Measurements from ENCODE around the gene CBX3. TPM values are rescaled to one million over a fixed set of nuclear protein-coding genes. Genes with fewer than 3 reads are reported as not detected.
"Not testable (repeated sequence)": the region's sequence is repeated elsewhere in the genome, so short reads cannot be mapped to it uniquely, and the experiment has no call there.

The CBX3 gene
- total RNA-seq (ENCODE audit: low replicate concordance), result 108 and 188 TPM in 2 replicates
- long read RNA-seq, transcript CBX3-201 (6 exons, 2,128 nt), result minor isoform, 6 of 107 reads
- long read RNA-seq, transcript CBX3-202 (6 exons, 1,857 nt), result major isoform, 80 of 107 reads
- long read RNA-seq, partial matches to known transcripts, result 7 of 107 reads
- long read RNA-seq, other reads (novel, unspliced or antisense), result 9 of 107 reads

DNA sequence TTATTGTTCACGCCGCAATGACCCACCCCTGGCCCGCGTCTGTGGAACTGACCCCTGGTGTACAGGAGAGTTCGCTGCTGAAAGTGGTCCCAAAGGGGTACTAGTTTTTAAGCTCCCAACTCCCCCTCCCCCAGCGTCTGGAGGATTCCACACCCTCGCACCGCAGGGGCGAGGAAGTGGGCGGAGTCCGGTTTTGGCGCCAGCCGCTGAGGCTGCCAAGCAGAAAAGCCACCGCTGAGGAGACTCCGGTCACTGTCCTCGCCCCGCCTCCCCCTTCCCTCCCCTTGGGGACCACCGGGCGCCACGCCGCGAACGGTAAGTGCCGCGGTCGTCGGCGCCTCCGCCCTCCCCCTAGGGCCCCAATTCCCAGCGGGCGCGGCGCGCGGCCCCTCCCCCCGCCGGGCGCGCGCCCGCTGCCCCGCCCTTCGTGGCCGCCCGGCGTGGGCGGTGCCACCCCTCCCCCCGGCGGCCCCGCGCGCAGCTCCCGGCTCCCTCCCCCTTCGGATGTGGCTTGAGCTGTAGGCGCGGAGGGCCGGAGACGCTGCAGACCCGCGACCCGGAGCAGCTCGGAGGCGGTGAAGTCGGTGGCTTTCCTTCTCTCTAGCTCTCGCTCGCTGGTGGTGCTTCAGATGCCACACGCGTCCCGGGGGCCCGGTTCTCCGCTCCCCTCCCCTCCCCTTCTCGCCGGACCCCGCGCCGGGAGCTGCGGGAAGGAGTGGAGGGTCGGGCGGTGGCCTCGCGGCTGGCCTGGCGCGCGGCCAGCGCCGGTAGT lies at the start of gene CBX3:
Gene CBX3 (plus strand): TSS at position 499 of the 772 bp plus-strand sequence. CDS start 1,254 bp downstream, outside the sequence.
- H3K27ac Mint-ChIP-seq, result peak within 1 kb of the TSS; percentile 100
- peaks cover 7% of the 10 kb centered on the region for H3K27me3 Mint-ChIP-seq
- H3K36me3 Mint-ChIP-seq, result peaks cover 58% of the 10 kb centered on the region
- peaks cover 30% of the 10 kb centered on the region for H3K4me1 Mint-ChIP-seq (ENCODE audit: unreplicated experiment)
- H3K4me3 Mint-ChIP-seq, result peak within 1 kb of the TSS; percentile 97
- no peaks in the 10 kb centered on the region for H3K9me3 Mint-ChIP-seq
- DNase-seq (ENCODE audit: extremely low spot score, unreplicated experiment), result peak; percentile 92
- TF ChIP-seq, protein P1, sequence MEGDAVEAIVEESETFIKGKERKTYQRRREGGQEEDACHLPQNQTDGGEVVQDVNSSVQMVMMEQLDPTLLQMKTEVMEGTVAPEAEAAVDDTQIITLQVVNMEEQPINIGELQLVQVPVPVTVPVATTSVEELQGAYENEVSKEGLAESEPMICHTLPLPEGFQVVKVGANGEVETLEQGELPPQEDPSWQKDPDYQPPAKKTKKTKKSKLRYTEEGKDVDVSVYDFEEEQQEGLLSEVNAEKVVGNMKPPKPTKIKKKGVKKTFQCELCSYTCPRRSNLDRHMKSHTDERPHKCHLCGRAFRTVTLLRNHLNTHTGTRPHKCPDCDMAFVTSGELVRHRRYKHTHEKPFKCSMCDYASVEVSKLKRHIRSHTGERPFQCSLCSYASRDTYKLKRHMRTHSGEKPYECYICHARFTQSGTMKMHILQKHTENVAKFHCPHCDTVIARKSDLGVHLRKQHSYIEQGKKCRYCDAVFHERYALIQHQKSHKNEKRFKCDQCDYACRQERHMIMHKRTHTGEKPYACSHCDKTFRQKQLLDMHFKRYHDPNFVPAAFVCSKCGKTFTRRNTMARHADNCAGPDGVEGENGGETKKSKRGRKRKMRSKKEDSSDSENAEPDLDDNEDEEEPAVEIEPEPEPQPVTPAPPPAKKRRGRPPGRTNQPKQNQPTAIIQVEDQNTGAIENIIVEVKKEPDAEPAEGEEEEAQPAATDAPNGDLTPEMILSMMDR (conservative IDR thresholded peaks at IDR 0.05), result no peak

DNA sequence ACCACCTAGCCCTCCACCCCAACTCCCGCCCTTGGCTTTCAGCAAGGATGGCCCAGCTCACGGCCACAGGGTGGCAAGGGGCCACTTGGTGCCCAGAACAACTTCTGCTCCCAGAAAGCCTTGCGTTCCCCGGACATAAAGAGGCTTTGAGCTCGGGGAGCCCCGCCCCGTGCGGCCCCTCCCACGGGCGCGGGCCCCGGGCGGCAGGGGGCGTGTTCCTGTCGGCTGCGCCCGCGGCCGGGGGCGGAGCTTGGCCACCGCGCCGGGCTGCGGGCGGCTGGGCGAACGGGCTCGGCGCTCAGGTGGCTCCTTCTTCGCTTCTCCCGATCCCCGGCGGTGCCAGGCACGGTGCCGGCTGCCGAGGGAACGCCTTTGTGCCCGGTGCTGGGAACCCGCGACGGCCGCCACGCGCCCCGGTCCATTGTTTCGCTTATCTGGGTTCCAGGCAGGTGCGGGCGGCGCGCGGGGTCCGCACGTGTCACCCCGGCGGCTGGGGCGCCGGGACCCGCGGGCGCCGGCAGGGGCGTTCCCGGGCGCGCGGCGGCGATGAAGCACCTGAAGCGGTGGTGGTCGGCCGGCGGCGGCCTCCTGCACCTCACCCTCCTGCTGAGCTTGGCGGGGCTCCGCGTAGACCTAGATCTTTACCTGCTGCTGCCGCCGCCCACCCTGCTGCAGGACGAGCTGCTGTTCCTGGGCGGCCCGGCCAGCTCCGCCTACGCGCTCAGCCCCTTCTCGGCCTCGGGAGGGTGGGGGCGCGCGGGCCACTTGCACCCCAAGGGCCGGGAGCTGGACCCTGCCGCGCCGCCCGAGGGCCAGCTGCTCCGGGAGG lies 49.4 kb upstream of the CBX3 start, which contains the start of gene NFE2L3:
Gene NFE2L3 (plus strand): TSS at position 246 of the 829 bp plus-strand sequence. CDS start 301 bp downstream, at position 547.
- DNase-seq (ENCODE audit: extremely low spot score, unreplicated experiment), result peak; percentile 78

DNA sequence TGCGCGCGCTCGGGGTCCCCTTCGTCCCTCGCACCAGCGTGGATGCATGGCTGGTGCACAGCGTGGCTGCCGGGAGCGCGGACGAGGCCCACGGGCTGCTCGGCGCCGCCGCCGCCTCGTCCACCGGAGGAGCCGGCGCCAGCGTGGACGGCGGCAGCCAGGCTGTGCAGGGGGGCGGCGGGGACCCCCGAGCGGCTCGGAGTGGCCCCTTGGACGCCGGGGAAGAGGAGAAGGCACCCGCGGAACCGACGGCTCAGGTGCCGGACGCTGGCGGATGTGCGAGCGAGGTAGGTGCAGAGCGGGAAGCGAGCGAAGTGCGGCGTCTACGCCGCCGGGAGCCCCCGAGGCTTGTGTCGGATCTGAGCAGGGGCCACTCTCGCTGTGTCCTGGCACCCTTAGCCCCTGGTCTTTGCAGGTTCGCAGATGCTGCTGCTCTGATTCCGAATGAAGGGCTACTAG lies 48.7 kb upstream of the CBX3 start:
- H3K4me3 Mint-ChIP-seq, result peak overlapping the region; percentile 87
- not testable (repeated sequence) for H3K36me3 Mint-ChIP-seq; H3K9me3 Mint-ChIP-seq; DNase-seq (ENCODE audit: extremely low spot score, unreplicated experiment)
- H3K4me1 Mint-ChIP-seq (ENCODE audit: unreplicated experiment), result peaks cover 17% of the 10 kb centered on the region
- peak overlapping the region; percentile 71 for H3K27ac Mint-ChIP-seq
- peaks cover 59% of the 10 kb centered on the region for H3K27me3 Mint-ChIP-seq

More for the DNA sequence above, 49.4 kb upstream of the CBX3 start, which contains the start of gene NFE2L3:
- peak within 1 kb of the TSS; percentile 71 for H3K27ac Mint-ChIP-seq
- peaks cover 17% of the 10 kb centered on the region for H3K4me1 Mint-ChIP-seq (ENCODE audit: unreplicated experiment)
- TF ChIP-seq, protein P1 (conservative IDR thresholded peaks at IDR 0.05), result peak; percentile 32
- no peaks in the 10 kb centered on the region for H3K9me3 Mint-ChIP-seq
- peak within 1 kb of the TSS; percentile 87 for H3K4me3 Mint-ChIP-seq
- H3K36me3 Mint-ChIP-seq, result no peaks in the 10 kb centered on the region
- H3K27me3 Mint-ChIP-seq, result peaks cover 59% of the 10 kb centered on the region

DNA sequence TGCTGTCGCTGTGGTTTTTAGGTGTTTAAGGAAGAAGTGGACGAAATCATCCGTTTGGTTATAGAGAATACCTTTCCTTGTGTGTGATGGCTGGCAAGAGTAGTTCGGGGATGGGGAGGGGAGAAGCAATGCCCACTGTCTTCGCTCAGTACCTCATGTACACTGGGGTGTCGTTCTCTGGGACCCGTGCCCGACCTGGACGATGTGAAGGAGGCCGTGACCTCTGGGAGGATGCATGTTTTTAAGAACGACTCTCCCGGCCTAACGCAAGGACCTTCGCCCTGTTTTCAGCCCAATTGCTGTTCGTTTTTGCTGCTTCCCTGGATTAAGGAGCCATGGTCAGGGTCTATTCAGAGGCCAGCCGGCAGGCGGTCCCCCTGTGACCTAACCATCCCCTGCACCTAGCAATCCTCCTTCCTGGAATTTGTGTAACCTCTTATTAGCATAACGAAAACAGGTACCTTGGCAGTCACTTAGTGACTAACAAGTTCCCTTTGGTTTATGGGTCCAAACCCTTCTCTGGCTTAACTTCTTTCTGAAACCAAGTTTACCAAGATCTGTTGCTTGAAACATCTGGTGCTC lies 48.2 kb upstream of the CBX3 start:
- H3K9me3 Mint-ChIP-seq, result no peaks in the 10 kb centered on the region
- H3K4me3 Mint-ChIP-seq, result peak overlapping the region; percentile 87
- H3K27me3 Mint-ChIP-seq, result peaks cover 63% of the 10 kb centered on the region
- H3K4me1 Mint-ChIP-seq (ENCODE audit: unreplicated experiment), result peaks cover 17% of the 10 kb centered on the region
- TF ChIP-seq, protein P1 (conservative IDR thresholded peaks at IDR 0.05), result no peak
- no peaks in the 10 kb centered on the region for H3K36me3 Mint-ChIP-seq
- H3K27ac Mint-ChIP-seq, result peak overlapping the region; percentile 71
- no peak for DNase-seq (ENCODE audit: extremely low spot score, unreplicated experiment)

DNA sequence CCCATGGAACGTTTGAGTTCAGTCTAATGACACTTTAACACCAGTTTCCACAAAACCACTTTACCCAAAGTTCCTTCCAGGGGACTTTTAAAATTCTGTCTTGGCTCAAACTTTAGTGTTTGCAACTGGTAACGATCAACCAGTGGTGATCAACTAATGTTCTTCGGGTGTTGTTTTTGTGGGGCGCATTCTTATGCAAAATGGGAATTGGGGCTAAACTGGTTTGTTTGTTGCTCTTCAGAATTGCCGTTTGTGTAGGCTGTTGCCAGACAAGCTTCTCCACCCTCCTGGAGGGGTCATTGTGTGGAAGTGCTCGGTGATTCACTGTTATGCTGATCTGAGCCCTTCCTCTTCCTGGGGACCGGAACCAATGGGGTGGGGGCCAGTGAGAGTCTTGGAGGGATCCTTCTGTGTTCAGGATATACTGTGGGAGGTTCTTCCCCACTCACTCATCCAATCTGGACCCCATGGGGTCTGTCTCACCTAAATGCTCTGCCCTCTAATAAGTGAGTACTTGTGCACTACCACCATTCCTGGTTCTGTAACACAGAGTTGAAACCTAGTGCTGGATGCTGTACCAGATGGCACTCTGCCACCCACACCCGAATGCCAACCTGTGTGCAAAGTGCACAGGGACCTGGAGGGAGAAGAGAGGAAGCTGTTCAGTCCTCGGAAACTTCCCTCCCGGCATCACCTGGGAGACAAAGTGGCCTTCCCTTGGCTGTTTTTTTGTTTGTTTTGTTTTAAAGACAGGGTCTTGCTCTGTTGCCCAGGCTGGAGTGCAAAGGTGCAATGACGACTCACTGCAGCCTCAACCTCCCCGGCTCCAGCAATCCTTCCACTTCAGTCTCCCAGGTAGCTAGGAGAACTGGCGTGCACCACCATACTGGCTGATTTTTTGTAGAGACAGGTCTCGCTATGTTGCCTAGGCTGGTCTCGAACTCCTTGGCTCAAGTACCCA lies 47.4 kb upstream of the CBX3 start:
- peaks cover 68% of the 10 kb centered on the region for H3K27me3 Mint-ChIP-seq
- DNase-seq (ENCODE audit: extremely low spot score, unreplicated experiment), result no peak
- H3K4me3 Mint-ChIP-seq, result peak overlapping the region; percentile 87

More for the DNA sequence above, 47.4 kb upstream of the CBX3 start:
- H3K9me3 Mint-ChIP-seq, result no peaks in the 10 kb centered on the region
- H3K27ac Mint-ChIP-seq, result peak overlapping the region; percentile 71
- TF ChIP-seq, protein P1 (conservative IDR thresholded peaks at IDR 0.05), result no peak
- H3K36me3 Mint-ChIP-seq, result no peaks in the 10 kb centered on the region
- peaks cover 19% of the 10 kb centered on the region for H3K4me1 Mint-ChIP-seq (ENCODE audit: unreplicated experiment)

Measured in type B pancreatic cell (in vitro differentiated cells).